ENCODE results near the gene MUC20. TPM values are rescaled to one million over a fixed set of nuclear protein-coding genes. Genes with fewer than 3 reads are reported as not detected.

Gene MUC20
- total RNA-seq, 4 donors from 2014 or later: 1.5 to 7.0 (median 3.2) TPM

- no peak overlapping the region for H3K27ac ChIP-seq
- no peak for ATAC-seq
- no peaks in the 10 kb centered on the region for H3K9me3 ChIP-seq
- H3K4me1 ChIP-seq: no peaks in the 10 kb centered on the region
- no peaks in the 10 kb centered on the region for H3K36me3 ChIP-seq
- H3K4me3 ChIP-seq: no peak overlapping the region
- in situ Hi-C loops (cut with MboI; ENCODE audit: low sequenced_read_pairs in 4 of 4) (no loop called here), intact Hi-C loops (cut with DNase I; ENCODE audit: low total_unique reads) (no loop called here)
- TF ChIP-seq POLR2A (IDR thresholded peaks at IDR 0.05): no peak
- peaks cover 12 to 19% (median 13%) of the 10 kb centered on the region in 3 donors for H3K27me3 ChIP-seq
- DNase-seq: no peak
Measured at GRCh38 chr3:195753581-195753980, 32.8 kb downstream of the MUC20 start.

GRCh38 chr3:195754141-195754540, 33.4 kb downstream of the MUC20 start:
- in situ Hi-C loops (cut with MboI; ENCODE audit: low sequenced_read_pairs in 4 of 4): no loop called here
- TF ChIP-seq POLR2A (IDR thresholded peaks at IDR 0.05): no peak
- TF ChIP-seq CTCF (IDR thresholded peaks at IDR 0.05 in 4 of 5, conservative IDR thresholded peaks at IDR 0.05 in 1 of 5): no peak
- Histone ChIP-seq H3K4me3 (no peak overlapping the region), H3K27ac (no peak overlapping the region), H3K4me1 (no peaks in the 10 kb centered on the region), H3K27me3 (peaks cover 18 to 25% (median 19%) of the 10 kb centered on the region in 3 donors), H3K36me3 (no peaks in the 10 kb centered on the region), H3K9me3 (no peaks in the 10 kb centered on the region)
- intact Hi-C loops (cut with DNase I; ENCODE audit: low total_unique reads): no loop called here
- DNase-seq (no peak), ATAC-seq (no peak)

GRCh38 chr3:195754906-195755305, 34.1 kb downstream of the MUC20 start:
- in situ Hi-C loops (cut with MboI; ENCODE audit: low sequenced_read_pairs in 4 of 4) (no loop called here), intact Hi-C loops (cut with DNase I; ENCODE audit: low total_unique reads) (no loop called here)
- ATAC-seq (no peak), DNase-seq (no peak)
- Histone ChIP-seq H3K9me3 (no peaks in the 10 kb centered on the region), H3K4me3 (no peak overlapping the region), H3K27me3 (peaks cover 23 to 28% (median 27%) of the 10 kb centered on the region in 3 donors), H3K4me1 (no peaks in the 10 kb centered on the region), H3K36me3 (no peaks in the 10 kb centered on the region), H3K27ac (no peak overlapping the region)
- no peak for TF ChIP-seq POLR2A (IDR thresholded peaks at IDR 0.05)
- TF ChIP-seq CTCF (IDR thresholded peaks at IDR 0.05 in 4 of 5, conservative IDR thresholded peaks at IDR 0.05 in 1 of 5): no peak

- Histone ChIP-seq H3K4me1 (no peaks in the 10 kb centered on the region), H3K27ac (no peak overlapping the region), H3K36me3 (no peaks in the 10 kb centered on the region), H3K4me3 (no peak overlapping the region), H3K9me3 (no peaks in the 10 kb centered on the region), H3K27me3 (peaks cover 27 to 32% (median 28%) of the 10 kb centered on the region in 3 donors)
- in situ Hi-C loops (cut with MboI; ENCODE audit: low sequenced_read_pairs in 4 of 4): no loop called here
- DNase-seq: no peak
- no peak for ATAC-seq
- TF ChIP-seq POLR2A (IDR thresholded peaks at IDR 0.05): no peak
- TF ChIP-seq CTCF (IDR thresholded peaks at IDR 0.05 in 4 of 5, conservative IDR thresholded peaks at IDR 0.05 in 1 of 5): no peak
- intact Hi-C loops (cut with DNase I; ENCODE audit: low total_unique reads): no loop called here
Measured at GRCh38 chr3:195755391-195755790, 34.6 kb downstream of the MUC20 start.

- Histone ChIP-seq H3K4me3 (no peak overlapping the region), H3K9me3 (no peaks in the 10 kb centered on the region), H3K27ac (no peak overlapping the region), H3K4me1 (no peaks in the 10 kb centered on the region), H3K27me3 (peaks cover 31 to 38% (median 34%) of the 10 kb centered on the region in 3 donors), H3K36me3 (no peaks in the 10 kb centered on the region)
- TF ChIP-seq CTCF (IDR thresholded peaks at IDR 0.05 in 4 of 5, conservative IDR thresholded peaks at IDR 0.05 in 1 of 5) (no peak), POLR2A (IDR thresholded peaks at IDR 0.05) (no peak)
- DNase-seq (no peak), ATAC-seq (no peak)
- intact Hi-C loops (cut with DNase I; ENCODE audit: low total_unique reads) (no loop called here), in situ Hi-C loops (cut with MboI; ENCODE audit: low sequenced_read_pairs in 4 of 4) (no loop called here)
Measured at GRCh38 chr3:195755791-195756676, 35.3 kb downstream of the MUC20 start.

Measured in gastrocnemius medialis (tissue), 4 donors.